ENCODE data around the gene IZUMO1. TPM values are rescaled to one million over a fixed set of nuclear protein-coding genes. Genes with fewer than 3 reads are reported as not detected.
A peak's percentile ranks its signal among the peaks of the same experiment; 100 is the strongest.

The IZUMO1 gene
- total and polyA plus RNA-seq, 12 donors, result 0.12 to 1.3 (median 0.68) TPM; not detected in 1

- H3K27ac ChIP-seq, result no peak overlapping the region
- DNase-seq (no peak), ATAC-seq (no peak)
- H3K9me3 ChIP-seq, result peaks cover 0 to 16% (median 0%) of the 10 kb centered on the region in 11 donors
- no peak overlapping the region for H3K4me3 ChIP-seq
- no peak for TF ChIP-seq CTCF (IDR thresholded peaks at IDR 0.05)
- peaks cover 0 to 63% (median 4%) of the 10 kb centered on the region in 9 donors for H3K36me3 ChIP-seq
- WGBS, 2 donors, result 84 to 85% methylated on average over 11 of the region's 11 CpGs
- H3K4me1 ChIP-seq, result peaks cover 22 to 96% (median 54%) of the 10 kb centered on the region in 9 donors
- no peaks in the 10 kb centered on the region for H3K27me3 ChIP-seq
- intact Hi-C loops (cut with DNase I), result no loop called here
Observed at GRCh38 chr19:48722196-48722708, 24.5 kb downstream of the IZUMO1 start.

DNA sequence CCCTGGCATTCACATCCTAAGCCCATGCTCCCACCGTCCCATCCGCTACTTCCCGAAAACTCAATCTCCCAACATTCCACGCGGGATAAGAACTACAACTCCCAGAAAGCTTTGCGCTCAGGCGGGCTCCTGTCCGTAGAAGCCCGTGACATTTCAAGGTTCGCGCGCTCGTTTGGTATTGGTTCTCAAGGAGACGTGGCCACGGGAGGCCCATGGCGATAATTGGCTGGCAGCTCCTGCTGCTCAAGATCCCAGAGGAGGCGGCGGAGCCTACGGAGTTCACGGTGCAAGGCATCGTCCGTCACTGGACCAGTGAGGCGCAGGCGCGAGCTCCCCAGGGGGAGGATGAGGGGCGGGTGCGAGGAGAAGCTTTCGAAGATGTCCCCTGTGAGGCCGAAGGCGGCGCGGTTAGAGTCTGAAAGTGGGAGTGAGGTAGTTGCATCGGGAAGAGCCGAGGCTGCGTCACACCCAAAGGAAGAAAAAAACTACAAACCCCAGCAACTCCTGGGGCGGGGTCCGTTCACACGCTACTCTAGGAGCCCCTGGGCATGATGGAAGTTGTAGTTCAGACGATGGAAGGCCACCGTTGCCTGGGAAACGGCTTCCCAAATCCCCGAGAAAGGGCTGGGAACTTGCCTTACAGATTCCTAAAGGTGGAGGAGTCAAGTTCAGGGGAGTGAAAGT is 26.0 kb downstream of the IZUMO1 start:
- Histone ChIP-seq H3K4me3 (peak overlapping the region in 9 of 10 donors; percentile 26 to 62 (median 54)), H3K4me1 (peaks cover 27 to 96% (median 56%) of the 10 kb centered on the region in 9 donors), H3K27me3 (no peaks in the 10 kb centered on the region), H3K9me3 (peaks cover 0 to 2% (median 0%) of the 10 kb centered on the region in 11 donors), H3K36me3 (peaks cover 0 to 49% (median 4%) of the 10 kb centered on the region in 9 donors), H3K27ac (peak overlapping the region; percentile 74 to 89 (median 84))
- ATAC-seq (peak; percentile 78 to 87 (median 82)), DNase-seq (peak; percentile 97 to 98)
- 21 to 30% methylated on average over 42 of the region's 42 CpGs for WGBS, 2 donors
- no peak for TF ChIP-seq CTCF (IDR thresholded peaks at IDR 0.05)
- intact Hi-C loops (cut with DNase I), result no loop called here

GRCh38 chr19:48720251-48720612 is 26.5 kb downstream of the IZUMO1 start:
- H3K36me3 ChIP-seq, result peaks cover 0 to 49% (median 4%) of the 10 kb centered on the region in 9 donors

More at GRCh38 chr19:48720251-48720612, 26.5 kb downstream of the IZUMO1 start:
- no peaks in the 10 kb centered on the region for H3K27me3 ChIP-seq
- ATAC-seq, result peak in 7 of 8 donors; percentile 5 to 57 (median 31)
- 20 to 26% methylated on average over 12 of the region's 12 CpGs for WGBS, 2 donors
- H3K4me3 ChIP-seq, result peak overlapping the region in 9 of 10 donors; percentile 26 to 62 (median 54)
- H3K27ac ChIP-seq, result peak overlapping the region; percentile 74 to 89 (median 84)
- TF ChIP-seq CTCF (IDR thresholded peaks at IDR 0.05), result no peak
- no peaks in the 10 kb centered on the region for H3K9me3 ChIP-seq
- intact Hi-C loops (cut with DNase I), result no loop called here
- no peak for DNase-seq
- peaks cover 24 to 96% (median 57%) of the 10 kb centered on the region in 9 donors for H3K4me1 ChIP-seq

Data from heart right ventricle (tissue), 16 donors.